ENCODE results near the gene PPP1R14C. TPM values are rescaled to one million over a fixed set of nuclear protein-coding genes. Genes with fewer than 3 reads are reported as not detected.

Gene PPP1R14C
- polyA plus RNA-seq, 2 of the 4 experiments (the other 2 are of a cell fraction) = 0.34 to 0.43 TPM

- TF ChIP-seq FOSB (CRISPR knock-in tag; IDR thresholded peaks at IDR 0.05) (no peak), MYC (IDR thresholded peaks at IDR 0.05; ENCODE audit: borderline replicate concordance, low read length) (no peak), POLR2A (IDR thresholded peaks at IDR 0.05; ENCODE audit: low read length) (no peak), EP300 (IDR thresholded peaks at IDR 0.05) (no peak), TP53 (CRISPR knock-in tag; IDR thresholded peaks at IDR 0.05) (no peak), ZC3H11A (IDR thresholded peaks at IDR 0.05) (no peak), MAZ (IDR thresholded peaks at IDR 0.05; ENCODE audit: borderline replicate concordance, low read depth, low read length) (no peak), RARB (CRISPR knock-in tag; IDR thresholded peaks at IDR 0.05) (no peak), RAD21 (conservative IDR thresholded peaks at IDR 0.05 in 1 of 2, IDR thresholded peaks at IDR 0.05 in 1 of 2) (no peak)
- Histone ChIP-seq H3K4me3 (no peak overlapping the region), H3K9me3 (no peaks in the 10 kb centered on the region), H3K4me1 (peaks cover 1% of the 10 kb centered on the region; the same call in 1 of the 3 replicates), H3K27ac (no peak overlapping the region), H3K4me2 (no peak overlapping the region)
- ATAC-seq (no peak; a peak in 1 of 6 replicates), FAIRE-seq (no peak), DNase-seq (ENCODE audit: low read depth in 1 of 2, low spot score in 1 of 2) (no peak)
- CTCF ChIA-PET = no interaction called here
- POLR2A ChIA-PET = no interaction called here
- WGBS (ENCODE audit: missing lambda C conversion rate) = 80% methylated on average over 10 of the region's 16 CpGs
These were observed 54.3 kb downstream of the PPP1R14C start for GRCh38 chr6:150196942-150197745.

- ChIA-PET POLR2A (no interaction called here), CTCF (interaction anchor here (0.6 kb wide), 1 partner anchor 152 kb away, joined by 3 read pairs; no protein-coding TSS in a partner anchor)
- H3K9me3 ChIP-seq = no peaks in the 10 kb centered on the region
- no peak overlapping the region for H3K27ac ChIP-seq
- H3K4me3 ChIP-seq = no peak overlapping the region
- no peak for TF ChIP-seq JUN (IDR thresholded peaks at IDR 0.05)
- WGBS (ENCODE audit: missing lambda C conversion rate) = 89% methylated on average over 7 of the region's 7 CpGs
- no peak for ATAC-seq
- no peaks in the 10 kb centered on the region for H3K4me1 ChIP-seq
- H3K4me2 ChIP-seq = no peak overlapping the region
- DNase-seq (ENCODE audit: low read depth in 1 of 2, low spot score in 1 of 2) = no peak
- no peak for FAIRE-seq
These were observed 55.7 kb downstream of the PPP1R14C start for GRCh38 chr6:150198532-150198931.

GRCh38 chr6:150199241-150199640, 56.4 kb downstream of the PPP1R14C start:
- no peak for DNase-seq (ENCODE audit: low read depth in 1 of 2, low spot score in 1 of 2)
- ATAC-seq = no peak
- CTCF ChIA-PET = no interaction called here
- no peaks in the 10 kb centered on the region for H3K9me3 ChIP-seq
- POLR2A ChIA-PET = no interaction called here
- no peak for TF ChIP-seq EP300 (IDR thresholded peaks at IDR 0.05)
- no peak for TF ChIP-seq ATOH8 (CRISPR knock-in tag; IDR thresholded peaks at IDR 0.05; ENCODE audit: low read depth)
- TF ChIP-seq FOXS1 (CRISPR knock-in tag; IDR thresholded peaks at IDR 0.05) = no peak
- no peak for TF ChIP-seq ZNF302 (CRISPR knock-in tag; IDR thresholded peaks at IDR 0.05)
- no peak for TF ChIP-seq MYC (IDR thresholded peaks at IDR 0.05; ENCODE audit: borderline replicate concordance, low read length)
- TF ChIP-seq ESRRA (IDR thresholded peaks at IDR 0.05; ENCODE audit: borderline replicate concordance, low read length) = no peak
- no peak for TF ChIP-seq CBX2 (IDR thresholded peaks at IDR 0.05; ENCODE audit: borderline replicate concordance, low read depth)
- no peak for TF ChIP-seq NPAS2 (CRISPR knock-in tag; IDR thresholded peaks at IDR 0.05; ENCODE audit: borderline replicate concordance)
- TF ChIP-seq CHD2 (IDR thresholded peaks at IDR 0.05; ENCODE audit: low read length, partially characterized antibody) = no peak
- TF ChIP-seq FOSB (CRISPR knock-in tag; IDR thresholded peaks at IDR 0.05) = no peak
- TF ChIP-seq TFCP2L1 (CRISPR knock-in tag; IDR thresholded peaks at IDR 0.05) = no peak
- no peak for TF ChIP-seq JUN (IDR thresholded peaks at IDR 0.05)
- TF ChIP-seq TP53 (CRISPR knock-in tag; IDR thresholded peaks at IDR 0.05) = no peak
- no peak for TF ChIP-seq ZC3H11A (IDR thresholded peaks at IDR 0.05)
- TF ChIP-seq KDM5A (IDR thresholded peaks at IDR 0.05) = no peak
- no peak for TF ChIP-seq RARB (CRISPR knock-in tag; IDR thresholded peaks at IDR 0.05)
- TF ChIP-seq USF2 (IDR thresholded peaks at IDR 0.05) = no peak
- TF ChIP-seq RCOR1 (IDR thresholded peaks at IDR 0.05; ENCODE audit: low read depth, low read length) = no peak
- no peak for TF ChIP-seq RFX5 (IDR thresholded peaks at IDR 0.05)
- TF ChIP-seq GATA3 (IDR thresholded peaks at IDR 0.05; ENCODE audit: borderline replicate concordance) = no peak
- FAIRE-seq = no peak
- H3K4me3 ChIP-seq = no peak overlapping the region
- no peak overlapping the region for H3K4me2 ChIP-seq
- no peak overlapping the region; a peak in 1 of 6 replicates for H3K27ac ChIP-seq
- 62% methylated on average over 2 of the region's 2 CpGs for WGBS (ENCODE audit: missing lambda C conversion rate)
- H3K4me1 ChIP-seq = no peaks in the 10 kb centered on the region
